Measurements from ENCODE around the gene IFT88. TPM values are rescaled to one million over a fixed set of nuclear protein-coding genes. Genes with fewer than 3 reads are reported as not detected.

The IFT88 gene
- total and polyA plus RNA-seq, 9 of the 15 experiments (the other 6 are each of a cell fraction or from before 2014, with no cell fraction given): 8.3 to 13.5 (median 10.0) TPM

GRCh38 chr13:20706661-20707060 is 139.7 kb downstream of the IFT88 start:
- CTCF ChIA-PET (ENCODE audit: low intra/inter-chr PET ratio): no interaction called here
- Histone ChIP-seq H3K36me3 (ENCODE audit: control insufficient read depth, insufficient read depth, low read length) (no peaks in the 10 kb centered on the region), H3K4me3 (no peak overlapping the region), H3K4me2 (ENCODE audit: insufficient read depth, low read length) (no peak overlapping the region), H3K9me1 (ENCODE audit: control insufficient read depth, insufficient read depth, low read length) (no peaks in the 10 kb centered on the region), H3K9ac (ENCODE audit: insufficient read depth in 1 of 2, low read depth in 2 of 2, low read length in 2 of 2) (no peak overlapping the region), H4K20me1 (replicated peaks; ENCODE audit: control insufficient read depth, insufficient read depth, low read length) (no peaks in the 10 kb centered on the region), H3K27ac (ENCODE audit: extremely low read depth, low read depth, low read length) (no peak overlapping the region), H3K79me2 (ENCODE audit: control insufficient read depth, insufficient read depth, low read length) (no peaks in the 10 kb centered on the region), H3K27me3 (ENCODE audit: control insufficient read depth in 2 of 2, insufficient read depth in 2 of 2, low read length in 2 of 2) (peaks cover 4 to 14% of the 10 kb centered on the region in 2 experiments; a peak in 3 of 5 replicates), H3K9me3 (replicated peaks; ENCODE audit: control insufficient read depth, insufficient read depth, low read depth, low read length) (no peaks in the 10 kb centered on the region), H3K4me1 (replicated peaks in 1 of 2; ENCODE audit: control insufficient read depth in 2 of 2, insufficient read depth in 2 of 2, low read length in 2 of 2) (peaks cover 4 to 11% of the 10 kb centered on the region in 2 experiments; a peak in 4 of 5 replicates), H2AFZ (ENCODE audit: low read depth, low read length) (no peak overlapping the region)
- no TSS peak for BruUV-seq (replicated peaks)
- in situ Hi-C loops (cut with MboI) (no loop called here), intact Hi-C loops (cut with micrococcal nuclease) (no loop called here)
- FAIRE-seq (no peak), ATAC-seq (no peak), DNase-seq (ENCODE audit: extremely low read depth in 1 of 4, low spot score in 3 of 4) (no peak)
- TF ChIP-seq ZNF175 (CRISPR knock-in tag; IDR thresholded peaks at IDR 0.05; ENCODE audit: low read depth) (no peak), ZNF780A (CRISPR knock-in tag; IDR thresholded peaks at IDR 0.05) (no peak), SAFB (IDR thresholded peaks at IDR 0.05; ENCODE audit: borderline replicate concordance, low read depth, low read length) (no peak), ZFP91 (CRISPR knock-in tag; IDR thresholded peaks at IDR 0.05) (no peak), ZBTB40 (IDR thresholded peaks at IDR 0.05) (no peak), ZBTB40 (CRISPR knock-in tag; IDR thresholded peaks at IDR 0.05) (no peak), U2AF2 (optimal IDR thresholded peaks at IDR 0.05; ENCODE audit: low read depth, low read length) (no peak), DNMT1 (IDR thresholded peaks at IDR 0.05) (no peak), E2F1 (CRISPR knock-in tag; IDR thresholded peaks at IDR 0.05) (no peak), GTF2E2 (tag; IDR thresholded peaks at IDR 0.05) (no peak), EWSR1 (IDR thresholded peaks at IDR 0.05; ENCODE audit: borderline replicate concordance, low read depth, partially characterized antibody) (no peak)
- WGBS (ENCODE audit: insufficient coverage, low coverage, missing lambda C conversion rate): 41% methylated on average over 5 of the region's 5 CpGs
- POLR2A ChIA-PET: interaction anchor here (0.6 kb wide), 1 partner anchor 647 kb away, joined by 5 read pairs; no protein-coding TSS in a partner anchor

Measured in K562 (cell line).